ENCODE measurements around the gene NUAK2.
A peak's percentile ranks its signal among the peaks of the same experiment; 100 is the strongest.

Gene NUAK2

GRCh38 chr1:205355075-205355453 lies 33.5 kb upstream of the NUAK2 start:
- no peaks in the 10 kb centered on the region for H3K9me3 ChIP-seq (ENCODE audit: insufficient read depth, low read depth, low read length)
- peaks cover 46% of the 10 kb centered on the region for H3K4me1 ChIP-seq (ENCODE audit: insufficient read depth, low read length)
- H3K9ac ChIP-seq (ENCODE audit: low read depth, low read length) = no peak overlapping the region
- H3K27ac ChIP-seq (ENCODE audit: low read length) = no peak overlapping the region
- H3K4me3 ChIP-seq (ENCODE audit: low read length) = no peak overlapping the region
- no peaks in the 10 kb centered on the region for H3K36me3 ChIP-seq (ENCODE audit: insufficient read depth, low read depth, low read length)
- no peaks in the 10 kb centered on the region for H3K27me3 ChIP-seq (ENCODE audit: insufficient read depth, low read length)

DNA sequence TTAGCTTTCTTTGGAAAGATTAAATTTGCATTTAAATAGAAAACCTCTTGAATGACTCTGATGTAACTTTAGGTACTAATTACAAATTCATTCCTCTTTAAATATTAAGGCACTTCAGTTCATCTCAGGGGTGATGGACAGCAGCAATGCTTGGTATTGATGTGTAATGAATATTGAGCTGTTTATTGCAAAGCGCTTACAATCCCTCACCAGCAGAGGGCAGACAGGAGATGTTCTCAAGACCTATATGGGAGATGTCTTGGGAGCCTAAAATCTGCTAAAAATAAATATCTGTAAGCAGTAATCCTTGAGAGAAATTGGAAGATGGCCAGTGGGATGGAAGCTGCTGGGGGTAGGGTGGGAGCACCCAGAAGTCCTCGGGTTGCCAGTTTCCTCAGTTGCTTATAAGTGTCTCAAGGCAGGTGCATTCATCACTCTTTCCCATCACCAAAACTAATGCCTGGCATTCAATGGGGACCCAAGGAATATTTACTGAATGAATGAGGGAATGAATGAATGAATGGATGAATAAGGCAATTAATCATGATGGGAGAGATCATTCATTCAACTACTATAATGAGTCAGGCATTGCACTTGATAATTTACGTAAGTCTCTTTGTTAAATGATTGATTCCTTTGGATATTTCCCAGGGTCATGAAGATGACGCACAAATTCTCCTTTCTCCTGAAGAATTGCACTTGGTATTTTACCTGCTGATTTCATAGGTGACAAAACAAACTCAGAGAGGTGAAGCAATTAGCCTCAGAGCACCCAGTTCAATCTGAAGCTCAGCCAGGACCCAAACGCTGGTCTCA lies 32.9 kb upstream of the NUAK2 start:
- no peak overlapping the region for H3K4me3 ChIP-seq (ENCODE audit: low read length)
- H3K27ac ChIP-seq (ENCODE audit: low read length) = no peak overlapping the region
- H3K9ac ChIP-seq (ENCODE audit: low read depth, low read length) = no peak overlapping the region
- H3K27me3 ChIP-seq (ENCODE audit: insufficient read depth, low read length) = no peaks in the 10 kb centered on the region
- peaks cover 50% of the 10 kb centered on the region for H3K4me1 ChIP-seq (ENCODE audit: insufficient read depth, low read length)
- no peaks in the 10 kb centered on the region for H3K36me3 ChIP-seq (ENCODE audit: insufficient read depth, low read depth, low read length)
- H3K9me3 ChIP-seq (ENCODE audit: insufficient read depth, low read depth, low read length) = no peaks in the 10 kb centered on the region

- Histone ChIP-seq H3K9ac (ENCODE audit: low read depth, low read length) (no peak overlapping the region), H3K36me3 (ENCODE audit: insufficient read depth, low read depth, low read length) (no peaks in the 10 kb centered on the region), H3K4me1 (ENCODE audit: insufficient read depth, low read length) (peaks cover 55% of the 10 kb centered on the region), H3K9me3 (ENCODE audit: insufficient read depth, low read depth, low read length) (no peaks in the 10 kb centered on the region), H3K4me3 (ENCODE audit: low read length) (no peak overlapping the region), H3K27me3 (ENCODE audit: insufficient read depth, low read length) (no peaks in the 10 kb centered on the region), H3K27ac (ENCODE audit: low read length) (no peak overlapping the region)
Measured at GRCh38 chr1:205353612-205354011, 32.1 kb upstream of the NUAK2 start.

DNA sequence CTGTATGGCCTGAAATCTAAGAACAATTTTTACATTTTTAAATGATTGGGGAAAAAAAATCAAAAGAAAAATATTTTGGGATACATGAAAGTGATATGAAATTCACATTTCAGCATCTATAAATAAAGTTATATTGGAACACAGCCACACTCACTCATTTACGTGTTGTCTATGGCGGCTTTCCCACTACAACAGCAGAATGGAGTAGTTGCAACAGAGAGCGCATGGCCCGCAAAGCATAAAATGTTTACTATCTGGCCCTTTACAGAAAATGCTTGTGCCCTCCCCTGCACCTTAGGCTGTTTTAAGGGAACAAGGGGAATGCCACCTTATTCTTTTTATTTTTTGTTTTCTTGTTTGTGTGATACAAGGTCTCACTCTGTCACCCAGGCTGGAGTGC lies 31.6 kb upstream of the NUAK2 start:
- no peak overlapping the region for H3K4me3 ChIP-seq (ENCODE audit: low read length)
- H3K9ac ChIP-seq (ENCODE audit: low read depth, low read length) = no peak overlapping the region; the same call in 1 of the 2 replicates
- H3K9me3 ChIP-seq (ENCODE audit: insufficient read depth, low read depth, low read length) = no peaks in the 10 kb centered on the region
- peaks cover 55% of the 10 kb centered on the region for H3K4me1 ChIP-seq (ENCODE audit: insufficient read depth, low read length)
- no peaks in the 10 kb centered on the region for H3K36me3 ChIP-seq (ENCODE audit: insufficient read depth, low read depth, low read length)
- H3K27me3 ChIP-seq (ENCODE audit: insufficient read depth, low read length) = no peaks in the 10 kb centered on the region
- no peak overlapping the region for H3K27ac ChIP-seq (ENCODE audit: low read length)

DNA sequence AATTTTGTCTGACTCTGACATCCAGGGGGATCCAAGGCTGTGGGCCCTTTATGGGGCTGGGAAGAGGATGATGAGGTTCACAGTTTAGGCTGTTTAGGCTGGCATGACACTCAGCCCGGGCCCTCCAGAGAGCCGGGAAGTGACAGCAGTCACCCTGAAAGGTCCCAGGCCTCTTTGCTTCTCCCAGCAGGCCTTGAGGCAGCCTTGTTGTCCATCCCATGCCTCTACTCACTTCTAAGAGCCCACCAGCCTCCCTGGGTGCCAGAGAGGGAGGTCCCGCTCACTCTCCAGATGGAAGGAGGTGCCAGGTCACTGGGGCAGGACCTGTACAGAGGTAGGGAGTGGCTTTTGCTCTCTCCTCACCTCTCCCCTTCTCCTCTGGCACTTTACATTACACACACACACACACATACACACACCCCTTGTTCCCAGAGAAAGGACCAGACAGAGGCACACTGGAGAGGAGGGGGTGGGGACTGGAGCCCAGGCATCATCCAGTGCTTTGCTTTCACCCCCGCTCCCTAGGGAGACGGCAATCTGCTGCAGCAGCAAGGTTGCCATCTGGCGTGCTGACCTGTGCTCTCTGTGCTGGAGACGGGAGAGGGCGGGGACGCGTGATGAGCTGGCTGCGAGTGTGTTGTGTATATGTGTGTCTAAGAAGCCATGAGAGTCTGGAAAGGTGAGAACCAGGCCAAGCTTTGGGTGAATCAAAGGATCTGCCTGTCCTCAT lies 30.6 kb upstream of the NUAK2 start:
- Histone ChIP-seq H3K4me1 (ENCODE audit: insufficient read depth, low read length) (peaks cover 56% of the 10 kb centered on the region), H3K27ac (ENCODE audit: low read length) (no peak overlapping the region), H3K9ac (ENCODE audit: low read depth, low read length) (peak overlapping the region; percentile 13; the same call in 1 of the 2 replicates), H3K36me3 (ENCODE audit: insufficient read depth, low read depth, low read length) (no peaks in the 10 kb centered on the region), H3K9me3 (ENCODE audit: insufficient read depth, low read depth, low read length) (no peaks in the 10 kb centered on the region), H3K4me3 (ENCODE audit: low read length) (no peak overlapping the region), H3K27me3 (ENCODE audit: insufficient read depth, low read length) (peaks cover 3% of the 10 kb centered on the region; the same call in 1 of the 2 replicates)

GRCh38 chr1:205350691-205351141 lies 29.2 kb upstream of the NUAK2 start:
- Histone ChIP-seq H3K4me1 (ENCODE audit: insufficient read depth, low read length) (peaks cover 46% of the 10 kb centered on the region), H3K4me3 (ENCODE audit: low read length) (peak overlapping the region; percentile 19; the same call in 1 of the 2 replicates), H3K9me3 (ENCODE audit: insufficient read depth, low read depth, low read length) (no peaks in the 10 kb centered on the region), H3K9ac (ENCODE audit: low read depth, low read length) (peak overlapping the region; percentile 66; the same call in 1 of the 2 replicates), H3K36me3 (ENCODE audit: insufficient read depth, low read depth, low read length) (no peaks in the 10 kb centered on the region), H3K27me3 (ENCODE audit: insufficient read depth, low read length) (peaks cover 17% of the 10 kb centered on the region), H3K27ac (ENCODE audit: low read length) (peak overlapping the region; percentile 42)

DNA sequence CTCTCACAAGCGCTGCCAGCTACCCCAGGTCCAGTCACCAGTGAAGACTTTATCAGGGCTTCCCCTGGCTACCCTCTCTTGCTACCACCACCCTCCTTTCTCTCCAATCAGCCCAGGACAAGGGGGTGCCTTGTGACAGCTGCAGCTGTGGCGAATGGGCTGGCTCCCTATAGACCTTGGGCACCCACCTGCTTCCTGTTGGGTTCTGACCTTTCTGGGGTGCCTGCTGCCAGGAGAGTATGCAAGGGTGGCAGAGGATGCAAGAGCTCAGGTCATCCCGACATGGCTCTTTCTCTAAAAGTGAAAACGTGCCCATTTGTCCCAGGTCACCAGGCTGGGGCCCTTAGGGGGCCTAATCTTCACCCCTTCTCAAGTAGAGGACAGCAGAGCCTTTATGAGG lies 28.6 kb upstream of the NUAK2 start:
- H3K4me1 ChIP-seq (ENCODE audit: insufficient read depth, low read length) = peaks cover 40% of the 10 kb centered on the region
- peak overlapping the region; percentile 66; the same call in 1 of the 2 replicates for H3K9ac ChIP-seq (ENCODE audit: low read depth, low read length)
- H3K4me3 ChIP-seq (ENCODE audit: low read length) = no peak overlapping the region
- peak overlapping the region; percentile 42 for H3K27ac ChIP-seq (ENCODE audit: low read length)
- H3K36me3 ChIP-seq (ENCODE audit: insufficient read depth, low read depth, low read length) = no peaks in the 10 kb centered on the region
- no peaks in the 10 kb centered on the region for H3K9me3 ChIP-seq (ENCODE audit: insufficient read depth, low read depth, low read length)
- peaks cover 23% of the 10 kb centered on the region for H3K27me3 ChIP-seq (ENCODE audit: insufficient read depth, low read length)

GRCh38 chr1:205348554-205349487 lies 27.3 kb upstream of the NUAK2 start:
- H3K9me3 ChIP-seq (ENCODE audit: insufficient read depth, low read depth, low read length) = no peaks in the 10 kb centered on the region
- H3K27ac ChIP-seq (ENCODE audit: low read length) = no peak overlapping the region
- peaks cover 38% of the 10 kb centered on the region; the same call in 1 of the 2 replicates for H3K4me1 ChIP-seq (ENCODE audit: insufficient read depth, low read length)
- H3K36me3 ChIP-seq (ENCODE audit: insufficient read depth, low read depth, low read length) = no peaks in the 10 kb centered on the region
- no peak overlapping the region for H3K4me3 ChIP-seq (ENCODE audit: low read length)
- H3K9ac ChIP-seq (ENCODE audit: low read depth, low read length) = no peak overlapping the region
- peaks cover 36% of the 10 kb centered on the region for H3K27me3 ChIP-seq (ENCODE audit: insufficient read depth, low read length)

DNA sequence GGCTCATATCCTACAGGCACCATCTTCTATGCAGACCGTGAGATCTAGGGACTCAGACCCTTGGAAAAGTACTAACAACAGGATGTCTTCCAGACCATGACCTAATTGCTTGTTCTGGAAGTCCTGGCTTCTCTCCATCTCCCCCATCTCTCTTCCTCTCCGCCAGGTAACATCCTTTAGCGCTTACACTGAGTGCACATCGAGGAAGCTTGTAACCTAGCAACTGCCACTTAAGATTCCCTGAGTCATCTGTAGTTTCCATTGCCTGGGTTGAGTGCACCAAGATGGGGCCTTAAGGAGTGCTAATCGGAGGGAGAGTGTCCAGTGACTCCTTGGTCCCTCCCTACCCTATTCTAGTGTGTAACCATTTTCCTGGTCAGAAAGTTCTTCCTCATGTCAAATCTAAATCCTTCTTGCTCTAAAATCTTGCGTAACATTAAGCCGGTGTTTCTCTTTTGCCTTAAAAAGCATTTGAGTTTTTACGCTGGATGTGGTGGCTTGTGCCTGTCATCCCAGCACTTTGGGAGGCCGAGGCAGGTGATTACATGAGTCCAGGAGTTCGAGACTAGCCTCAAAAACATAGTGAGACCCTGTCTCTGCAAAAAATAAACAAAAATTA lies 25.5 kb upstream of the NUAK2 start:
- Histone ChIP-seq H3K9me3 (ENCODE audit: insufficient read depth, low read depth, low read length) (no peaks in the 10 kb centered on the region), H3K27ac (ENCODE audit: low read length) (no peak overlapping the region), H3K36me3 (ENCODE audit: insufficient read depth, low read depth, low read length) (no peaks in the 10 kb centered on the region), H3K4me1 (ENCODE audit: insufficient read depth, low read length) (peaks cover 30% of the 10 kb centered on the region; the same call in 1 of the 2 replicates), H3K4me3 (ENCODE audit: low read length) (no peak overlapping the region), H3K9ac (ENCODE audit: low read depth, low read length) (no peak overlapping the region), H3K27me3 (ENCODE audit: insufficient read depth, low read length) (peaks cover 54% of the 10 kb centered on the region)

GRCh38 chr1:205345761-205346160 lies 24.2 kb upstream of the NUAK2 start:
- Histone ChIP-seq H3K4me1 (ENCODE audit: insufficient read depth, low read length) (peaks cover 24% of the 10 kb centered on the region; the same call in 1 of the 2 replicates), H3K27ac (ENCODE audit: low read length) (no peak overlapping the region), H3K36me3 (ENCODE audit: insufficient read depth, low read depth, low read length) (no peaks in the 10 kb centered on the region), H3K4me3 (ENCODE audit: low read length) (no peak overlapping the region), H3K9ac (ENCODE audit: low read depth, low read length) (no peak overlapping the region), H3K27me3 (ENCODE audit: insufficient read depth, low read length) (peaks cover 57% of the 10 kb centered on the region), H3K9me3 (ENCODE audit: insufficient read depth, low read depth, low read length) (no peaks in the 10 kb centered on the region)
